NCI-H345 (cell line): Measurements from ENCODE around the gene NFIA.
"Not testable (repeated sequence)": the region's sequence is repeated elsewhere in the genome, so short reads cannot be mapped to it uniquely, and the experiment has no call there.

ENCODE experiments used
- DNase-seq: peaks from one replicate; lab custom pipeline; 2025; lab: John Stamatoyannopoulos, UW

NFIA gene

GRCh38 chr1:61273167-61273705 lies 190.9 kb downstream of the NFIA start:
- DNase-seq: no peak

GRCh38 chr1:61273861-61274260 lies 191.5 kb downstream of the NFIA start:
- DNase-seq: no peak

- DNase-seq: no peak
These were observed 192.6 kb downstream of the NFIA start for GRCh38 chr1:61274939-61275338.

- no peak for DNase-seq
These were observed 193.9 kb downstream of the NFIA start for GRCh38 chr1:61276246-61276645.

GRCh38 chr1:61277121-61277690 lies 194.8 kb downstream of the NFIA start:
- no peak for DNase-seq

GRCh38 chr1:61278503-61278902 lies 196.1 kb downstream of the NFIA start:
- not testable (repeated sequence) for DNase-seq

GRCh38 chr1:61278966-61279365 lies 196.6 kb downstream of the NFIA start:
- DNase-seq: no peak

GRCh38 chr1:61279570-61279969 lies 197.2 kb downstream of the NFIA start:
- DNase-seq: no peak

GRCh38 chr1:61280452-61280851 lies 198.1 kb downstream of the NFIA start:
- no peak for DNase-seq

GRCh38 chr1:61282387-61282786 lies 200.0 kb downstream of the NFIA start:
- no peak for DNase-seq

- no peak for DNase-seq
These were observed 202.0 kb downstream of the NFIA start for GRCh38 chr1:61284248-61284854.

GRCh38 chr1:61284936-61285335 lies 202.6 kb downstream of the NFIA start:
- no peak for DNase-seq

GRCh38 chr1:61285371-61285885 lies 203.1 kb downstream of the NFIA start:
- no peak for DNase-seq

- no peak for DNase-seq
These were observed 204.7 kb downstream of the NFIA start for GRCh38 chr1:61287014-61287413.

- DNase-seq: no peak
These were observed 205.4 kb downstream of the NFIA start for GRCh38 chr1:61287734-61288133.

- no peak for DNase-seq
These were observed 207.1 kb downstream of the NFIA start for GRCh38 chr1:61289232-61290098.

- DNase-seq: no peak
These were observed 208.2 kb downstream of the NFIA start for GRCh38 chr1:61290525-61290924.

- no peak for DNase-seq
These were observed 210.8 kb downstream of the NFIA start for GRCh38 chr1:61293197-61293596.

- DNase-seq: no peak
These were observed 211.7 kb downstream of the NFIA start for GRCh38 chr1:61293986-61294504.

GRCh38 chr1:61294930-61295329 lies 212.6 kb downstream of the NFIA start:
- no peak for DNase-seq

GRCh38 chr1:61295818-61296537 lies 213.6 kb downstream of the NFIA start:
- DNase-seq: no peak

- no peak for DNase-seq
These were observed 215.5 kb downstream of the NFIA start for GRCh38 chr1:61297887-61298286.
